ENCODE measurements around the gene DHRS1.

The DHRS1 gene

GRCh38 chr14:24277606-24278321, 21.8 kb downstream of the DHRS1 start:
- Histone ChIP-seq H3K9ac (ENCODE audit: low read depth, low read length) (no peak overlapping the region), H3K27ac (ENCODE audit: low read length) (no peak overlapping the region), H3K27me3 (ENCODE audit: insufficient read depth, low read length, poor library complexity) (no peaks in the 10 kb centered on the region), H3K4me1 (ENCODE audit: insufficient read depth, low read length) (peaks cover 1% of the 10 kb centered on the region), H3K4me3 (ENCODE audit: low read depth in 1 of 2, low read length in 2 of 2) (no peak overlapping the region), H3K36me3 (ENCODE audit: insufficient read depth, low read length) (no peaks in the 10 kb centered on the region), H3K79me2 (ENCODE audit: insufficient read depth, low read length) (no peaks in the 10 kb centered on the region), H3K9me3 (ENCODE audit: insufficient read depth, low read length, severe bottlenecking) (no peaks in the 10 kb centered on the region), H2AFZ (ENCODE audit: low read depth, low read length) (no peak overlapping the region), H4K20me1 (ENCODE audit: insufficient read depth, low read length) (no peaks in the 10 kb centered on the region), H3K4me2 (ENCODE audit: insufficient read depth, low read length) (no peak overlapping the region)
- DNase-seq (no peak), ATAC-seq (ENCODE audit: insufficient read depth, low read depth) (no peak)
- TF ChIP-seq EZH2 (IDR thresholded peaks at IDR 0.05; ENCODE audit: borderline replicate concordance, low read depth, low read length, severe bottlenecking) (no peak), CTCF (IDR thresholded peaks at IDR 0.05; ENCODE audit: borderline replicate concordance, extremely low read depth, low read length, poor library complexity, severe bottlenecking) (no peak)

GRCh38 chr14:24277071-24277470, 22.5 kb downstream of the DHRS1 start:
- Histone ChIP-seq H3K9ac (ENCODE audit: low read depth, low read length) (no peak overlapping the region), H3K4me1 (ENCODE audit: insufficient read depth, low read length) (peaks cover 8% of the 10 kb centered on the region), H3K79me2 (ENCODE audit: insufficient read depth, low read length) (0 out of 2 replicates have a peak, but pooled peaks cover under 1% of the 10 kb centered on the region), H3K27ac (ENCODE audit: low read length) (no peak overlapping the region), H4K20me1 (ENCODE audit: insufficient read depth, low read length) (no peaks in the 10 kb centered on the region), H3K36me3 (ENCODE audit: insufficient read depth, low read length) (no peaks in the 10 kb centered on the region), H2AFZ (ENCODE audit: low read depth, low read length) (no peak overlapping the region), H3K4me2 (ENCODE audit: insufficient read depth, low read length) (no peak overlapping the region), H3K27me3 (ENCODE audit: insufficient read depth, low read length, poor library complexity) (no peaks in the 10 kb centered on the region), H3K9me3 (ENCODE audit: insufficient read depth, low read length, severe bottlenecking) (no peaks in the 10 kb centered on the region), H3K4me3 (ENCODE audit: low read depth in 1 of 2, low read length in 2 of 2) (no peak overlapping the region)
- DNase-seq (no peak), ATAC-seq (ENCODE audit: insufficient read depth, low read depth) (no peak)
- TF ChIP-seq EZH2 (IDR thresholded peaks at IDR 0.05; ENCODE audit: borderline replicate concordance, low read depth, low read length, severe bottlenecking) (no peak), CTCF (IDR thresholded peaks at IDR 0.05; ENCODE audit: borderline replicate concordance, extremely low read depth, low read length, poor library complexity, severe bottlenecking) (no peak)

GRCh38 chr14:24274101-24274543, 25.5 kb downstream of the DHRS1 start:
- Histone ChIP-seq H3K9me3 (ENCODE audit: insufficient read depth, low read length, severe bottlenecking) (no peaks in the 10 kb centered on the region), H3K4me3 (ENCODE audit: low read depth in 1 of 2, low read length in 2 of 2) (no peak overlapping the region), H4K20me1 (ENCODE audit: insufficient read depth, low read length) (no peaks in the 10 kb centered on the region), H2AFZ (ENCODE audit: low read depth, low read length) (no peak overlapping the region), H3K4me1 (ENCODE audit: insufficient read depth, low read length) (peaks cover 27% of the 10 kb centered on the region), H3K4me2 (ENCODE audit: insufficient read depth, low read length) (no peak overlapping the region), H3K9ac (ENCODE audit: low read depth, low read length) (no peak overlapping the region), H3K36me3 (ENCODE audit: insufficient read depth, low read length) (no peaks in the 10 kb centered on the region), H3K79me2 (ENCODE audit: insufficient read depth, low read length) (peaks cover 6% of the 10 kb centered on the region; the same call in 1 of the 2 replicates), H3K27me3 (ENCODE audit: insufficient read depth, low read length, poor library complexity) (no peaks in the 10 kb centered on the region), H3K27ac (ENCODE audit: low read length) (no peak overlapping the region)
- ATAC-seq (ENCODE audit: insufficient read depth, low read depth) (no peak), DNase-seq (no peak)
- TF ChIP-seq EZH2 (IDR thresholded peaks at IDR 0.05; ENCODE audit: borderline replicate concordance, low read depth, low read length, severe bottlenecking) (no peak), CTCF (IDR thresholded peaks at IDR 0.05; ENCODE audit: borderline replicate concordance, extremely low read depth, low read length, poor library complexity, severe bottlenecking) (no peak)
